DMS79 (cell line): Measurements from ENCODE around the gene OR14C36.
"Not testable (repeated sequence)": the region's sequence is repeated elsewhere in the genome, so short reads cannot be mapped to it uniquely, and the experiment has no call there.

ENCODE experiments used
- DNase-seq: peaks from one replicate; lab custom pipeline; 2025; lab: John Stamatoyannopoulos, UW

The OR14C36 gene, protein sequence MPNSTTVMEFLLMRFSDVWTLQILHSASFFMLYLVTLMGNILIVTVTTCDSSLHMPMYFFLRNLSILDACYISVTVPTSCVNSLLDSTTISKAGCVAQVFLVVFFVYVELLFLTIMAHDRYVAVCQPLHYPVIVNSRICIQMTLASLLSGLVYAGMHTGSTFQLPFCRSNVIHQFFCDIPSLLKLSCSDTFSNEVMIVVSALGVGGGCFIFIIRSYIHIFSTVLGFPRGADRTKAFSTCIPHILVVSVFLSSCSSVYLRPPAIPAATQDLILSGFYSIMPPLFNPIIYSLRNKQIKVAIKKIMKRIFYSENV

DNA sequence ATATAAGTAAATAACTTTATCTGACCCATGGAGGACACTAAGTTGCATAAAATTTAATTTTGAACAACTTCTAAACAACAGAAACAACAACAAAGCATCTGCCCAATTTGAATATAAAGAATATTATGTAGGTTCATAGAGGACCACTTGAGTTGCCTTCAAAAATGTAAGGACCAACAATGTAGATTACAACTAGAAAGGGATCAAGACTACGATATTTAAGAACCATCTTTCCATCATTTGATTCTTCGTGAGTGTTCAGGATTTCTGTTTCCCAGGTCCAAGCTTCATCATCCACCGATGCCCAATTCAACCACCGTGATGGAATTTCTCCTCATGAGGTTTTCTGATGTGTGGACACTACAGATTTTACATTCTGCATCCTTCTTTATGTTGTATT, at the start of gene OR14C36:
Gene OR14C36, plus strand, starts transcription at position 301 of the 400 bp plus-strand sequence. Its CDS starts 0 bp downstream, at position 301.
- no peak for DNase-seq

DNA sequence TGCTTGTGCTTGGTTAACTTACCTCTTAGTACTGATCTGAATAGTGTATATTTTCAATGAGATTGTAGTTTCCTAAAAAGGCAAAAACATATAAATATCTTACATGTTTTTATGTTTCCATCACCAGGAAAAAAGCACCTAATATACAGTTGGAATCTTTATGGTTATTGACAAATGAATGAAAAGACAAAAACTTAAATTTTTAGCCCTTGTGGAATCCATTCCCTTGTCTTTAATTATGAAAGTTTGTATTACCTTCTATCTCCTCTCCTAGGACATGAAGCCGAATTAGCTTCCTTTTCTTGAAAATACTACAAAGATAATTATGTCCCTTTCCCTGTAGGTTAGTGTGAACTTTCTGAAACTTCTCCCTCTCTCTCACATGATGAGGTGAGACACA, 45.3 kb upstream of the OR14C36 start, which contains the start of gene OR2T12:
Gene OR2T12, minus strand, starts transcription at position 101 of the 400 bp plus-strand sequence. CDS start 7,846 bp downstream, outside the sequence.
- DNase-seq: no peak

DNA sequence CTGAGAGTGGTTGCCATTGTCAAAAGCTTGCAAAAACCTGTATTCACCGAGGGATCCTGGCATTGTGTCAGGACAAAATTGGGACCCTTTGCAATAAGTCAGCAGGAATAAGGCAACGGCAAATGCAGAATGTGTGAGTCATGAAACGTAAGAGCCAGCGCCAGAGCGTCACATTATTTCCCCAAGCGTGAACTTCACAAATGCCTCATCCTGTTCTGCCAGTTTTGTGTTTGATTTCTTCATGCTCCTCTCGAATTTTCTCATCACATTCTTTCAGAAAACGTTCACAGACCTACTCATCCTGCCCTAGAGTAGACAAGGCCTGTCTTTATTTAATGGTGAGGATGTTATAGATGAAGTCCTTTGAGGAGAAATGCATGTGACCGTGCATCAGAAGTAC, 42.9 kb upstream of the OR14C36 start:
- DNase-seq: not testable (repeated sequence)

DNA sequence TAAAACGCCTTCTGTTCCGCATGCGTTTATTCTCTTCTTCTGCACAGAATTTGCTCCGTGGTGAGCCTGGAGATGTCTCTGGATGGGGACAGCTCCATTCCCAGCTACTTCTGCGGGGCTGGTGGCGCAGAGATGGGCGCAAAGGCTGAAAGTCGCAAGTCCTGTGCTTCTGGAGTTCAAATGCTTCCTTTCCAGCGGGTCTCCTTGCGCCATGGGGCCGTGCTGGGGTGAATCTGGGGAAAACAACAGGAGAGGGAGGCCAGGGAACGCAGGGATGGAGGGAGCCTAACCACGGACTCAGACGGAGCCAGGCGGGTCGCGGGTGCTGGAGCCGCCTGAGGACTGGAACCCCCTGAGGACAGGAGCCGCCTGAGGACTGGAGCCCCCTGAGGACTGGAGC, 42.5 kb upstream of the OR14C36 start:
- no peak for DNase-seq

DNA sequence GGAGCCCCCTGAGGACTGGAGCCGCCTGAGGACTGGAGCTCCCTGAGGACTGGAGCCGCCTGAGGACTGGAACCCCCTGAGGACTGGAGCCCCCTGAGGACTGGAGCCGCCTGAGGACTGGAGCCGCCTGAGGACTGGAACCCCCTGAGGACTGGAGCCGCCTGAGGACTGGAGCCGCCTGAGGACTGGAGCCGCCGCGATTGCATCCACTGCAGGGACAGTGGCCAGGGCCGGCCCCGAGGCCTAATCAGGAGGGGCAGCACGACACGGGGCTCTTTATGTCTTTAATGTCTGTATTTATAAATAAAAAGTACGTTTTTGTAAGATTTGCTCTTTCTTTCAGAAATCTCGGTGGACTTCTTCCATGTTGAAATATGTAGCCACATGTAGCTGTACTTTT, 41.8 kb upstream of the OR14C36 start:
- not testable (repeated sequence) for DNase-seq

DNA sequence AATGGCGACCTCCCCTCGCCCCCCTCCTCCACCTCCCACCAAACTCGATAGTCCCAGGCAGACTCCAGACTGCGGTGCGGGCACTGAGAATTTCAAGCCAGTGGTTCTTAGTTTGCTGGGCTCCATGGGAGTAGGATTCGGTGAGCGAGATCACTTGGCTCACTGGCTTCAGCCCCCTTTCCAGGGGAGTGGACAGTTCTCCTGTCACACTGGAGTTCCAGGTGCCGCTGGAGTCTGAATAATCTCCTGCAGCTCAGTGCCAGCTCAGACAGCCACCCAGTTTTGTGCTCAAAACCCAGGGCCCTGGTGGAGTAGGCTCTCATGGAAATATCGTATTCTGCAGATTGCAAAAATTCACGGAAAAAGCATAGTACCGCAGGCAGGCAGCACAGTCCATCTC, 31.8 kb upstream of the OR14C36 start:
- no peak for DNase-seq

DNA sequence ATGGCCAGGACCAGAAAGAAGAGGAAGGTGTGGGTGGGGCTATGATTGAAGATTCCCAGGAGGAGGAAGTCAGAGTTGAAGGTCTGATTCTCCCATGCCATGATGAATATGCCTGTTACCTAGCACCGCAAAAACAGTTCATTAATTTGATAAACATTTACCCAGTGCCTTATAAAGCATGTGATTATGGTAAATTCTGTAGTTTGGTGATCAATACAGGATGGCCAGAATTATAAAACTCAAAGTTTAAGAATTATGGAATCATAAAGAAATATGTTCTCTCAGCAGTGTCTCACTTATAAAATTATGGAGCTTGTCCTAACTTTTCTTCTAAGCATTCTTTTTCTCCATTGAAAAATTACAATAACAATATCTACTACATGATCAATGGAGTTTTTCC, 24.1 kb upstream of the OR14C36 start, which contains the start of gene OR2M7:
Gene OR2M7, minus strand, starts transcription at position 101 of the 400 bp plus-strand sequence. Its CDS starts 0 bp downstream, at position 101.
- no peak for DNase-seq

DNA sequence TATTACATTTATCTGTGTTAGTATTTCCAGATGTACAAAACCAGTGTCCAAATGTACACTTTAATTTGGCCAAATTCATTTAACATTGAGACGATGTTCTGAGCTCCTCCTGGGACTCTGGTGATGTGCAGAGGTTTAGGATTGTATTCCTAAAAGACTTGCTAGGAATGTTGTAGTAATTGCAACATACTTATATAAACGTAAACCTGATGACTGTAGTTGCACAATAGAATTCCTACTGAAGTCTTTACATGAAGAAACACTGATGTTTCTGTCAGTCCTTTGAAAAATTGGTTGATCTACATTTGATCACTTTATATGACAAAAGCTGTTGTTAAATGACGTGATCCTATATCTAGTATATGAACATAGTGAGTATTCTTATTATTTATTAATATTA, 5.1 kb upstream of the OR14C36 start:
- no peak for DNase-seq

DNA sequence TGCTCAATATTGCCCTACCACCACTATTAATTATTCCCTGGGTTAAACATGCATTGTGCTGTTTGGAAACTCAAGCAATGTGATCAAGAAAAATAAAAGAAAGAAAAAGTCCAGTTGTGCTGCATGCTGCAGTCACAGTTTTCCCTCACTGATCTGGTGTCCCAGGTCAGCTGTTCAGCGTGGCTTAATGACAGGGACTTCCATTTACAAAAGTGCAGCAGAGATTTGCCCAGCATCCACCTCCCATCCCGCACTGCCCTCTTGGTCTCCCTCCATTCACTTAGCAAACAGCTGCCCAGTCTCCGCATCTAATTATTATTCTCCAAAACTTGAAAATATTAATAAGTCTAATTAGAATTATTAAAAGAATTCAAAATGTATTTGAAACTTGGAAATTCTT, 10.8 kb downstream of the OR14C36 start:
- DNase-seq: no peak

DNA sequence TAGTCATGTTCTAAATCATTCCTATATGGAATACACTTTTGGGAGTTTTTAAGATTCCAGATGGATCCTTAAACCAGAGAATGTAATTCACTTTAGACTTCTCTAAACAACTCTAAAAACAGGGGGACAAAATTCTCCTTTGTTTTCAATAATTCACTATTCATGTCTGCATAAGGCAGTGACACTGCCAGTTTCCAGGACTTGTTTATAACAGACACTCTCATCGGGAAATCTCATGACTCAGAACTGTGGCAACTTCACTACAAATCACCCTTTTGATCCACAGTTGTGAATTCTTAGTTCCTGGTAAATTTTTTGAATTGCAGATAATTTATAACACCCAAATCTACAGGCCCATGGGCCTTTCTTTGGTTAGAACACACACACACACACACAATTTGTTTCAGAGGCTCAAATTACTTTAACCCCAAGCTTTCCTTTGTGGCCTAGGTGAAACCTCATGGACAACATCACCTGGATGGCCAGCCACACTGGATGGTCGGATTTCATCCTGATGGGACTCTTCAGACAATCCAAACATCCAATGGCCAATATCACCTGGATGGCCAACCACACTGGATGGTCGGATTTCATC, 12.6 kb downstream of the OR14C36 start, which contains the start of gene OR2T4:
Gene OR2T4, plus strand, starts transcription at position 545 of the 595 bp plus-strand sequence. Its CDS starts 0 bp downstream, at position 545.
- no peak for DNase-seq

DNA sequence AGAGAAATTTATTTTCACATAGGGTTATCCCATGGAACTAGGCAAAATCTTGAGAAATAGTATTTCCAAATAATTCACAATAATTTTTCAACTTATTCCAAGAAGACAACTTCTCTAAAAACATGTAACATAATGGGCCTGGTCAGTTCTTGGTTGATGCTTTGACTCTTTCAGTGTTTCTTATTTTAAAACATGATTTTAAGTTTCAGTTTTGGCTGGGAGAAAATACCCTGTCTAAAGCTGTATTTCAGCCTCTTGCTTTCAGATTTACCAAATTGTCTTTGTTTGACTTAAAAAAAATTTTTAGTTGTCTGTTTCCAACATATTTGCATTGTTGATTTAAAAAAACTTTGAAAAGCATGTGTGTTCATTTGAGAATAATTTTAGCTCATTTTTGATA, 18.0 kb downstream of the OR14C36 start:
- no peak for DNase-seq

DNA sequence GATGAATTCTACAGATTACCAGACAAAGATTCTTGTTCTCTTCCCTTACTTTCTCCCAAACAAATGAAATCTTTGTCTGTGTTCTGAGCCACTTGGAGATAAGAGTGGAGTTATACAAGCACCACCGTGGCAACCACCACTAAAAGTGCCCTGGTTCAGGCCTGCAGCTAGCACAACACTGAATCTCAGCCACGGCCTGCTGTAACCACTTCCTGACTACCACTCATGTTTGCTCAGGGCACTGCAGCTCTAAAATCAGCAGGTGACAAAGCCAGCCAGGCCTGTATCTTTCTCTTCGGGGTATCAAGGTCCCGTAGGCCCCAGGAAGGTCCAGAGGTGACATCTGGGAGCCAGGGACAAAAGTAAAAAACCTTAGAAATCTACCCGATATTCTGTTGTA, 23.8 kb downstream of the OR14C36 start:
- DNase-seq: no peak

DNA sequence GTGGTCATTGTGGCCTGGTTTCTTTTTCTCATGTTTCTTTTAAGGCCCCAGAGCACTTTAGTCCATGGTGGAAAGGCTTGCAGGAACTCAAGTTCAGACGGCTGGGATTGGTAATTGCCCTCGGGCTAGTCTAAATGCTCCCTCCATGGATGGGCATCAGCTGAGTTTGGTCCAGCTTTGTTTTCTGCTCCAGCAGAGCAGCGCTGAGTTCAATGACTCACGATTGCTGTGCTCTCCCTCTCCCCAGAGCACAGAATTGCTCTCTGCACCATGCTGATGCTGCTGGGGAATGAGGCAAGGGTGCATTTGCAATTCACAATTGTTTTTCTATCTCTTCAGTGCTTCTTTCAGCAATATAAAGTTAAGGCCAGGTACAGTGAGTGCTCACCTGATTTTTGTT, 25.2 kb downstream of the OR14C36 start:
- DNase-seq: no peak

DNA sequence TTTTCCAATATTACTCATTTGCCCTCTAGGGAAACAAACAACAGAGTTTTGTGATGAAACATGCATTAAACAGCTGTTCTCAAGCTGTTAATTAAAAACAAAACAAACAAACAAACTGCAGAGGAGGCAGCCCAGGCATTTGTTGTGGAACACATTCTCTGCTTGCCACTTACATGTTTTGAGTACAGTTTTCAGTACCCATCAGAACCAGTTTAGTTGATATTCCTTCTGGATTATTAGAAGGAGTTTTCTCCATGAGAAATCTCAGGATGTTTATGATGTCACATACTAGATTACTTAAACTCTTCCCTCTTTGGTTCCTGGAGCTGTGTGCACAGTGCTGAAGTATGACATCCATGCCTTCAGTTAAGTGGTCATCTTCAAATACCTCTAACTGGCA, 26.9 kb downstream of the OR14C36 start, which contains the start of gene OR2T6:
Gene OR2T6, plus strand, starts transcription at position 301 of the 400 bp plus-strand sequence. CDS start 11,863 bp downstream, outside the sequence.
- no peak for DNase-seq

DNA sequence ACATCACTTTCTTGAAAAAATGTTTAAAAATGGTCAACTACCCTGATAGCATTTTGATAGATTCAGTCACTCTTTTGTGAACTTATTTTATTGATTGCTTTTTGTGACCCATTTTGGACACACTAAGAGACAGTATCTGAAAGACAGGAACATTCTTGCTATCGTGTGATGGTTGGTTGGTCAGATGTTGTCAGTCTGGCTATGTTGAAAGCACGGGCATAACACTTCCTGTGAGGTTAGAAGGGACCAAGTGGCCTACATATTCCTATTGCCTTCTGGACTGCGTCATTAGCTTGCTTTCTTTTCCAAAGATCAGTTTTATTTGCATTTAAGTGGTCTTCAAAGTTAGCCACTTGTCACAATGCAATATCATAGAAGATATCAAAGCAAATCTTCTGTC, 28.3 kb downstream of the OR14C36 start:
- DNase-seq: no peak

DNA sequence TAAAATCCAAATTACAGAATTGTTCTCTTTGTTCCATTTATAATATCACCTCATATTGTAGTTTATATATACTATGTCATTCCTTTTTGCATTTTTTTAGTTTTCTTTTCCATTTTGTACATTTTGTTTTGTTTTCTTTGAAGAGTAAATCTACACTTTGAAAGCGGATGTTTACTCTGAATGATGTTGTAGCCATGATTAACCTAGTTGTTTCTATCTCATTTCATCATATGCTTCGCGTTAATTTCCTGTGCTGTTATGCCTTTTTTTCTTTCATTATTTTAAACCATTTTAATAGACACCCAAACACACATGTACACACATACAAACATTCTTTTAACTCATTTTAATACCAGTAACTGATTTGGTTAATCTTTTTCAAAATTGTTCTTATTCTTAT, 32.3 kb downstream of the OR14C36 start:
- DNase-seq: no peak

DNA sequence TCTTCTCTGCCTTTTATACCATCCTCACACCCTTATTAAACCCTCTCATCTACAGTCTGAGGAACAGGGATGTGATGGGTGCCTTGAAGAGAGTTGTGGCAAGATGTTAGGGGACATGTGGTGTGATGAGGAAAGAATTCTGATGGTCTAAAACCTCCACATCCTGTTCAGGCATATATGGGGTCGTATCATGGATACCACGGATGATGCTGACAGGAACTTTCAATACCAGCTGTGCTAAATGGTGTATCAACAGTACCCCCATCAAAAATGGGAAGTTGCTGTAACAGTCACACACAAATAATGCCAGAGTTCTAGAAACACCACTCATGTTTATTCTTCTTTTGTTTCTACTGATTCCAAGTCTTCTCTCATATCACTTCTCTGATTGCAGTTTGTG, 39.9 kb downstream of the OR14C36 start:
- DNase-seq: no peak

DNA sequence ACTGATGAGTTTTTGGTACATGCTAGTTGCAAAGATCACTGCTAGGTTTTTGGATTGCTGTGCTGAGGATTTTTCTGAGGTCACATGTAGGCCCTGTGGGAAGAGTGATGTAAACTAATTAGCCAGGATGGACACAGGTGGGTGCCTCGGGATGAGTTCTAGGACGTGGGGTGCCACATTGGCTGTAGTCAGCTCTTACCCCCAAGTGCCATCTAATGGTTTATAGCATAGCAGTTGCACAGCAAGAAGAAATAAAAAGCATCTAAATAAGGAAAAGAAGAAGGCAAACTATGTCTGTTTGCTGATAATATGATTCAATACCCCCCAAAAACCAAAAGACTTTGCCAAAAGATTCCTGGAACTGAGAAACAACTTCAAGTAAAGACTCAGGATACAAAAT, 44.5 kb downstream of the OR14C36 start:
- no peak for DNase-seq
